GM18499 (cell line): ENCODE data around the gene DNAH8.
"Not testable (repeated sequence)": the region's sequence is repeated elsewhere in the genome, so short reads cannot be mapped to it uniquely, and the experiment has no call there.

Experiments
- ATAC-seq: cut with Tn5 transposase; IDR thresholded peaks from one replicate; pipeline ENCODE4 v1.9.1; 2021; ENCODE audit warnings: moderate number of reproducible peaks; ENCODE audit not compliant: insufficient read depth, unreplicated experiment

DNAH8 gene

GRCh38 chr6:38715016-38715689 is at the start of gene DNAH8:
Gene DNAH8, plus strand, starts transcription at chr6:38715311. Its CDS starts 7,499 bp downstream, at chr6:38722810.
- no peak for ATAC-seq

GRCh38 chr6:38671885-38672467 is 43.1 kb upstream of the DNAH8 start:
- peak; percentile 62 for ATAC-seq

GRCh38 chr6:38673397-38674165 is 41.5 kb upstream of the DNAH8 start:
- no peak for ATAC-seq

DNA sequence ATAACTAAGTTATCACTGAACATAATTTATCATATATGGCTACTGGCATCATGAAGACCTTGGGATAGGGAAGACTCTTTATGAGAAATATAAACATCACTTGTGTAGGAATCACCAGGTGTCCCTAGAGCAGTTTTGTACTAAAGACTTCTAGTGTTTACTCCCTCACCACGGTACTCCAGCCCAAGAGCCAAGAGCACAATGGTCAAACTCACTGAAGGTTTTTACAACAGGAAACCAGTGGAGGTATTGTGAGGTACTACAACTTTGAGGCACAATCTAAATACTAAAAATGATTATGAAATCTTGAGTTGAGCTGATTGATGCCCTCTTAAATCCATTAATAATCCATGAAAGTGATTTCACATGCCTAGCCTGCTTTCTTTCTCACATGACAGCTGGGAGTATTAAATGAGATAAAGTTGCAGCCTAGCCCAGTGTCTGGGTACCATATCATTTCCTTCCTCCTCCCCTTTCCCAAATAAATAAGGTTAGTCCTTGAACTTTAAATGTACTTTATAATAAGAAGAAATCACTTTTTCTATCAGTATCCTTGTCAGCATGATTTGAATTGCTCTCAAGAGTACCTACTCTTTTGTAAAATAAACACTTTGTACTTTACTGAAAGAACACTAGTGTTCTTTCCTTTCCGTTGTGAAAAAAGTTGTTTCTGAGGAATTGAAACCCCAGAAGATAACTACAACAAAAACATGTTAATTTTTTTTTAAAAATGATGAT is 38.7 kb upstream of the DNAH8 start:
- ATAC-seq = no peak

DNA sequence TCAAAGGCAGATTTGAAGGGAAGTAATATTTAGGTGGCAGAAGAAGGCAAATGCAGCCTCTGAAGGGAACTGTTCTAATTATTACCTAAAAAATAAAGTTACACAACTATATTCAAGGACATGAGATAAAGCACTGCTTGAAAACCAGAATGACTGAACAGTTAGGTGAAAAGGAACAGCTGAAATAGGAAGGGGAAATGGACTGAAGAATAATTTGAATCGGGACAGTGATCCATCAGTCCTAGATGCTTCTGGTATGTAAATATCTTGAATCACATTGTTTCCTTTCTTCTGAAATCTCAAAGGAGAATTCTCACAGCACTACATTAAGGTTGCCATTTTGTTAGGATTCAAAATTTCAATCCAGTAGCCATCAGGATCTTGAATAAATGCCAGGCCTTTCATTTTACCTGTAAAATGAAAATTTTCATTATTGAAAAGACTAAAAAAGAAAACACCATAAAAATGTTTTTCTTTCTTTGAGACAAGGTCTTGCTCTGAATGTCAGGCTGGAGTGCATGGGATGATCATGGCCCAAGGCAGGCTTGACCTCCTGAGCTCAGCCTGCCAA is 38.1 kb upstream of the DNAH8 start:
- no peak for ATAC-seq

DNA sequence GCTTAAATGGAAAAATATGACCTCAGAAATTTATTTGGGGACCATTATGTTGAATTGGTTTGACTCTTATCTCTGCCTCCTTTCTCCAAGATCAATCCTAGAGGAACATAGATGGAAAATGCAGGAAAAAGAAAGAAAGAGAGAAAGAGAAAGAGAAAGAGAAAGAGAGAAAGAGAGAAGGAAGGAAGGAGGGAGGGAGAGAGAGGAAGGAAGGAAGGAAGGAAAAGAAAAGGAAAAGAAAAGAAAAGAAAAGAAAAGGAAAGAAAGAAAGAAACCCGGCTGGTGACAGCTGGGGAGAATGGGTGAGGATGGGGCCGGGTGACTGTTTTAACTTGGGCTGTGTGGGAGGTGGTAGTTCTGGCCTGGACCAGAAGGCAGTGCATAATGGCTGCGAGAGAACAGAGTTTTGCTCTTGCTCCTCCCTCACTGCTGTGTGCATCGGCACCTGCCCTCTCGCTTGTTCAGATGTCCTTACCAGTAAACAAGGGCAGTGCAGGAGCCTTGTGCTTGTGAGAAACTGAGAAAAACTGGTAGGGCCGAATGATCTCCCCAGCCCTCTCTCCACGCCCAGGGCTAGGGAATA is 36.8 kb upstream of the DNAH8 start:
- no peak for ATAC-seq

DNA sequence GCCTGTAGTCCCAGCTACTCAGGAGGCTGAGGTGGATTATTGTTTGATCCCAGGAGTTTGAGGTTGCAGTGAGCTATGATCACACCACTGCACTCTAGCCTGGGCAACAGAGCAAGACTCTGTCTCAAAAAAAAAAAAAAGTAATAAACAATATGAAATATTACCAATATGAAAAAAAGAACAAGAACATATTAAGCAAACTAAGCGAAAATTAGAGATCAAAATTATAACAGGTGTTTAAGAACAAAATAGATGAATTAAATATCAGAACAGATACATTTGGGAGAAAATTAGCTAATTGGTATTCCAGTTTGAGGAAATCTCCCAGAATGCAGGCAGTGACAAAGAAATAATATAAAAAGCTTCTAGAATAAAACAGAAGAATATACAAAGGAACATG is 35.4 kb upstream of the DNAH8 start:
- ATAC-seq = no peak

- no peak for ATAC-seq
These were observed 33.3 kb upstream of the DNAH8 start for GRCh38 chr6:38681850-38682249.

GRCh38 chr6:38684237-38684636 is 30.9 kb upstream of the DNAH8 start:
- no peak for ATAC-seq

DNA sequence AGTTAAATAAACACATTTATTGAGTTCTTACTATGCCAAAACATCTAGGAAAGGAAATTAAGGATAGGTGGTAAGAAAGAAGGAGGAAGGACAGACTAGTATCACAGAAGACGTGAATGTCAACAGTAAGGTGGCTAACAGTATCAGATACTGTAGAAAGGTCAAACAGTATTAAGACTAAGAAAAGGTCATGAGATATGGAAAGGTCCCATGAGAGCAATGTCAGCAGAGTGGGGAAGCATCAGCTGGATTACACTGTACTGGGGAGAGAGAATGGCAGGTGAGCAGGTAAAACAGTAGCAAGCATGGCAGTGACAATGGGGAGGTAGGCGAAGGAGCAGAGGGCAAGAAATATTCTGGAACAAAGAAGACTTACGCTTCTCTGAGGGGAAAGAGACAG is 30.2 kb upstream of the DNAH8 start:
- ATAC-seq = no peak

DNA sequence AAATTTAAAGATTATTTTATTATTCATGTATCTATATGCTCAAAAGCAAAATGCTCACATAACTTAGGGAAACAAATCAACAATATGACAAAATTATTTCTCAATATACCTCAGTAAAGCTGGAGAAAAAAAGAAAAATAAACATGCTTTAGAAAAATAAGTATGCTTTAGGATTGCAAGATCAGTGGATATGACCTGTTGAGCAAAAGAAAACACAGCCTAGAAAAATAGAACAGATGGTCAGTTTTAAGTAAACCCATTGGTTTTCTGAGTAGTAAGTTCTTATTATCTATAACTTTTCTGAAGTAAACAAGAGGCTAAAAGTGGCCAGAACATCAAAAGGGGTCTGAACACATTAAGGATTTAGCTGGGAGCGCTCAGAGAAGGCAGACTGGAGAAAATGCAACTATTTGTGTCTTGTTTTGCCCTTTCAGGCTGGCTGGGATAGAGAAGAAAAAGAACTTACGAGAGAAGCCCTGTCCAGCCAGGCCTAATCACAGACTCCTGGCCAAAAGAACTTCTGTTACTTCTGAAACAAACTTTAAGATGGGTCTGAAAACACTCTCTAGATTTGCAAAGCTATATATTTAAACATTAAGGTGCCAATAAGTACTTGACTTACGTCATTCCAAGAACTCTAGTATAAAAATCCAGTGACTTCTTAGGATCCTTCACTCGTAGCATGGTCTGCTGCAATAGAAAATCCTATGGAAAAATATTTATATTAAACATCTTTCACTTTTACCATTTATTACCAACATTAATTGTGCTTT is 28.7 kb upstream of the DNAH8 start:
- ATAC-seq = no peak

DNA sequence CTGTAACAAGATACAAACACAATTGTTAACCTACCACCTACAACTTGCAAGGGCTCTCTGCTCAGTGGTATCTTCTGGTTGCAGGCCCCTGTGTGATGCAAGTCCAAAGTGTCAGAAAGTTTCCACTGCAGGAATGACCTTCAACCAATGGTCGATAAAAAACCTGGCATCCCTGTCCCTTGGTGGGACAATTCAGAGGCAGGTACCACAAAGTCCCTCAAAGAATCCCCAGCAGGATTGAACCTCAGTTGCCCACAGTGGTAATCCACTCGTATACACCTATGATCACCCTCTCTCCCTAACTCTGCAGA is 28.1 kb upstream of the DNAH8 start:
- ATAC-seq = no peak

DNA sequence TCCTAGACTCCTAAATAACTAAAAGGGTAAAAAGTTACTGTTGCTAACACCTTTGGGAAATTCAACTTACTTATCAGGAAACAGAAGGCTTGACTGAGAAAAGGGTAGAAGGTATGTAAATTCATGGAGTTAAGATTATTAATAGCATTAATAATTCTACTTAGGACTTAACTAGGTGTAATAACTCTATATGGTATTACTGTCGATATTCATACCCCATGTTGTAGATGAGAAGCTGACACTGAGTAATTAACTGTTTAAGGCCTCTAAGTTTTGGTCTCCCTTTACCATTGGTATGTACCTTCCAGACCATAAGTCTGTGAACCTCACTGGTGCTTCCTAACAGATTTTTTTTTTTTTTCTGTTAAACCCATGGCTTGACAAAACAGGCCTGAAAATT is 27.6 kb upstream of the DNAH8 start:
- ATAC-seq = no peak

DNA sequence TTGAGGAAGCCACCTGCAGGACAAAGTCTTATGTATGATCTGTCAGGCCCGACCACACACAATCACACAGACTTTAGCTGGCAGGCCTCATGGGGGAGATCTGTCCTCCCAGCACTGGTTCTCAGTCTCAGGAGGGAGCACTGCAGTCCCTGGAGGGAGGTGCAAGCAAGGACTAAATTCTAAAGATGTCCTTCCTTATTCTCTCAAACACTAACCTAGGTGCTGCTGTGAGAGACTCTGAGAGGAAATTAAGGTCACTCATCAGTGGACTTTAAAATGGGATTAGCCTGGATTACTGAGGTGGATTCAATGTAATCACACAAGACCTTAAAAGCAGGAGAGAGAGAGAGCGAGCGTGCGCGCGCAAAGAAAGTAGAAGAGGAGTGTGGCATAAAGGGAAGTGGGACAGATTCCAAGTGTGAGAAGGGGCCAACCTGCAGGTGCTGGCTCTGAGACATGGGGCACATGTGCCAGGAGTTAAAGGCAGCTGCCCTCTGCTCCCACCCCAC is 26.5 kb upstream of the DNAH8 start:
- no peak for ATAC-seq

DNA sequence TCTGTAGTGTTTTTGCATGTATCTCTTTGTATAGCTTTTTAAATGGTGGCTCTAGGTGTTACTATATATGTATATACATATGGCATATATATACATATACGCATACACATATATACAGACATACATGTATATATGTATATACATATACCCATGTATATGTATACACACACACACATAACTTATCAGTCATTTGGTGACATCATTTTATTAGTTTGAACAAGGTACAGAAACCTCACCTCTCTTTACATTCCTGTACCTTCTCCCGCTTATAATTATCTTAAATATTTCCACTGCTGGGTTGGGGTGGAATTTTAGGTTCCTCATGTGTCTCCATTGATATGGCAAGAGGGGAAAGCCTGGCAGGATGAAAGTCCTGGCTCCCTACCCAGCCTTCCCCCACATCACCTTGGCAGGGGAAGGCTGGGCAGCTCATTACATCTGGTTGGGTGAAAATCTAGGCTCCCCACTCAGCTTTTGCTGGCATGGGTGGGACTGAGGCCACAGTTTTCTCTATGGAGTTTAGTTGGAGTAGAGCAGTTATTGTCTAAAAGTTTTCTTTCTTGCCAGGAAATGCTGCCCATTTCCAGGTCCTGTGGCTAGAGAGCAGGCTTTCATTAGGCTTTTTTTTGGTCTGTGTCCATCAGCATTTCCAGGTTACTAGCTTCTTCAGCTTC is 19.7 kb upstream of the DNAH8 start:
- no peak for ATAC-seq

DNA sequence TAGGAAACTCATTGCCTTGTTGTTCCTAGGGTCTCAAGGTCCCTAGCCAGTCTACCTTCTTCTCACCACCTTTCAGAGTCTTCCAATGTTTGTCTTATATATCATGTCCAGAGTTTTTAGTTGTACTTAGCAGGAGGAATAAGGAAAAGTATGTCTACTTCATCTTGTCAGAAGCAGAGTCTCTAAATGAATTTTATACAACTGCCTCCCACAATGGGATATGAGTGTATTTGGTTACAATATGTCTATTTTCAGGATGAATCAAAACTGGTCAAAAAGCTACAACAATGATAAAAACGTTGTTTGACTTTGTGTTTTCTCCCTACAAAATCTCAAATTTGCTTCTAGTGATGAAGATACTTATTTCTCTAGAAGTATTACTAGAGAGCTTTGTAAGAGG is 19.2 kb upstream of the DNAH8 start:
- no peak for ATAC-seq

DNA sequence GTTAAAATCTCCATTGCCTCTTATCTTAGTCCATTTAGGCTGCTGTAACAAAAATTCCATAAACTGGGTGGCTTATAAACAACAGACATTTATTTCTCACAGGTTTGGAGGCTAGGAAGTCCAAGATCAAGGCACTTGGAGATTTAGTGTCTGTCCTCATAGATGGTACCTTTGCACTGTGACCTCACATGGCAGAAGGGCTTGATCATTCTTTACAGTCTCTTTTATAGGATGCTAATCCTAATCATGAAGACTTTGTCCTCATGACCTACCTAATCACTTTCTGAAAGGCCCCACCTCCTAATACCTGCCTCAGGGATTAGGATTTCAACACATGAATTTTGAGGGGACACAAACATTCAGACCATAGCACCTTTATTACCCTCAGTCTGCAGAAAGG is 18.8 kb upstream of the DNAH8 start:
- no peak for ATAC-seq

GRCh38 chr6:38697846-38698245 is 17.3 kb upstream of the DNAH8 start:
- ATAC-seq = no peak

- ATAC-seq = not testable (repeated sequence)
These were observed 15.4 kb upstream of the DNAH8 start for GRCh38 chr6:38699702-38700101.
